AML-193 (cell line): ENCODE results near the gene GPC5.
"Not testable (repeated sequence)": the region's sequence is repeated elsewhere in the genome, so short reads cannot be mapped to it uniquely, and the experiment has no call there.

ENCODE experiments used
- DNase-seq, 2 experiments: peaks; one replicate each; lab custom pipeline; 2025; lab: John Stamatoyannopoulos, UW

GPC5 gene

GRCh38 chr13:92836171-92836570 lies 1437.8 kb downstream of the GPC5 start:
- no peak for DNase-seq

- DNase-seq: no peak
Observed at GRCh38 chr13:92838786-92839185, 1440.4 kb downstream of the GPC5 start.

- no peak for DNase-seq
Observed at GRCh38 chr13:92842145-92842544, 1443.7 kb downstream of the GPC5 start.

- DNase-seq: no peak
Observed at GRCh38 chr13:92843549-92843948, 1445.1 kb downstream of the GPC5 start.

- DNase-seq: no peak
Observed at GRCh38 chr13:92849381-92849780, 1451.0 kb downstream of the GPC5 start.

- DNase-seq: no peak
Observed at GRCh38 chr13:92864584-92865284, 1466.3 kb downstream of the GPC5 start.

- DNase-seq: no peak
Observed at GRCh38 chr13:92873029-92873428, 1474.6 kb downstream of the GPC5 start.

GRCh38 chr13:92886535-92887077 lies 1488.2 kb downstream of the GPC5 start:
- DNase-seq: no peak

- DNase-seq: no peak
Observed at GRCh38 chr13:92894447-92894846, 1496.0 kb downstream of the GPC5 start.

- no peak for DNase-seq
Observed at GRCh38 chr13:92896842-92897241, 1498.4 kb downstream of the GPC5 start.

GRCh38 chr13:92898946-92899345 lies 1500.5 kb downstream of the GPC5 start:
- DNase-seq: not testable (repeated sequence)

GRCh38 chr13:92900446-92900845 lies 1502.0 kb downstream of the GPC5 start:
- DNase-seq: no peak

- DNase-seq: no peak
Observed at GRCh38 chr13:92901739-92902138, 1503.3 kb downstream of the GPC5 start.

- no peak for DNase-seq
Observed at GRCh38 chr13:92912629-92913028, 1514.2 kb downstream of the GPC5 start.

- no peak for DNase-seq
Observed at GRCh38 chr13:92913840-92914239, 1515.4 kb downstream of the GPC5 start.
